Liver (tissue), 9 donors: ENCODE data around the gene TBX1. TPM values are rescaled to one million over a fixed set of nuclear protein-coding genes. Genes with fewer than 3 reads are reported as not detected.

Experiments used
- DNase-seq: peaks from one replicate; pipeline ENCODE4 v3.0.0-alpha.2; 2017; ENCODE audit warnings: low spot score
- H3K27ac ChIP-seq, 2 donors: one replicate each; pipeline ENCODE4 v1.7.0; 2013; ENCODE audit warnings: inconsistent platforms in 2 of 2, low read length in 2 of 2, control low read depth in 1 of 2, low read depth in 1 of 2, mild to moderate bottlenecking in 1 of 2
- H3K27me3 ChIP-seq, 4 donors: one replicate each; pipeline versions ENCODE4 v1.6.1 to v1.7.0; 2013; ENCODE audit warnings: low read length in 3 of 4, inconsistent platforms in 1 of 4, mild to moderate bottlenecking in 1 of 4, moderate library complexity in 1 of 4; ENCODE audit not compliant: control insufficient read depth in 4 of 4, insufficient read depth in 4 of 4
- H3K36me3 ChIP-seq, 4 donors: one replicate each; pipeline versions ENCODE4 v1.6.1 to v1.7.0; 2013; ENCODE audit warnings: low read length in 3 of 4, mild to moderate bottlenecking in 3 of 4, low read depth in 1 of 4, moderate library complexity in 1 of 4; ENCODE audit not compliant: control insufficient read depth in 4 of 4, insufficient read depth in 3 of 4
- H3K4me1 ChIP-seq, 4 donors: one replicate each; pipeline versions ENCODE4 v1.6.1 to v1.7.0; 2013; ENCODE audit warnings: low read length in 3 of 4, mild to moderate bottlenecking in 3 of 4, moderate library complexity in 1 of 4; ENCODE audit not compliant: control insufficient read depth in 4 of 4, insufficient read depth in 4 of 4
- H3K4me3 ChIP-seq, 3 donors: one replicate each; pipeline versions ENCODE4 v1.6.1 to v1.7.0; 2013; ENCODE audit warnings: low read length in 3 of 3, control low read depth in 1 of 3, low read depth in 1 of 3, mild to moderate bottlenecking in 1 of 3
- H3K9ac ChIP-seq, 2 donors: one replicate each; pipeline ENCODE4 v1.7.0; 2013; ENCODE audit warnings: low read length in 2 of 2, mild to moderate bottlenecking in 2 of 2, moderate library complexity in 2 of 2, control low read depth in 1 of 2, low read depth in 1 of 2
- H3K9me3 ChIP-seq, 4 donors: one replicate each; pipeline versions ENCODE4 v1.6.1 to v1.7.0; 2013; ENCODE audit warnings: low read length in 3 of 4; ENCODE audit not compliant: control insufficient read depth in 4 of 4
- ATF3 ChIP-seq: IDR thresholded peaks from 2 replicates; pipeline ENCODE4 v1.6.1; 2016; ENCODE audit warnings: antibody characterized with exemption
- CTCF ChIP-seq: fragments of 150-350 bp; IDR thresholded peaks from 2 replicates; pipeline ENCODE4 v1.5.1; 2017; ENCODE audit warnings: improper control_type of control experiment, low read depth, low read length; ENCODE audit not compliant: missing input control
- EGR1 ChIP-seq, 2 donors: IDR thresholded peaks; 2 replicates each; pipeline ENCODE4 v1.6.1; 2016 to 2018; ENCODE audit warnings: antibody characterized with exemption in 2 of 2, low read depth in 2 of 2
- FOXA1 ChIP-seq: IDR thresholded peaks from 2 replicates; pipeline ENCODE4 v1.6.1; 2016; ENCODE audit warnings: antibody characterized with exemption
- FOXA2 ChIP-seq: IDR thresholded peaks from 2 replicates; pipeline ENCODE4 v1.6.1; 2016; ENCODE audit warnings: antibody characterized with exemption
- GABPA ChIP-seq, 2 donors: IDR thresholded peaks in 1 of 2; conservative IDR thresholded peaks in 1 of 2; 2 replicates each; pipeline ENCODE4 v1.6.1; 2016; ENCODE audit warnings: antibody characterized with exemption in 2 of 2, mild to moderate bottlenecking in 1 of 2, moderate library complexity in 1 of 2
- HNF4A ChIP-seq, 2 donors: conservative IDR thresholded peaks; 2 replicates each; pipeline ENCODE4 v1.6.1; 2016; ENCODE audit warnings: antibody characterized with exemption in 2 of 2, mild to moderate bottlenecking in 2 of 2
- HNF4G ChIP-seq: IDR thresholded peaks from 2 replicates; pipeline ENCODE4 v1.6.1; 2016; ENCODE audit warnings: antibody characterized with exemption
- JUND ChIP-seq, 2 donors: IDR thresholded peaks; 2 replicates each; pipeline ENCODE4 v1.6.1; 2016; ENCODE audit warnings: antibody characterized with exemption in 2 of 2
- MAX ChIP-seq: IDR thresholded peaks from 2 replicates; pipeline ENCODE4 v1.6.1; 2016; ENCODE audit warnings: antibody characterized with exemption
- NR2F2 ChIP-seq: IDR thresholded peaks from 2 replicates; pipeline ENCODE4 v1.6.1; 2016; ENCODE audit warnings: antibody characterized with exemption
- RAD21 ChIP-seq, 2 donors: IDR thresholded peaks; 2 replicates each; pipeline ENCODE4 v1.6.1; 2016; ENCODE audit warnings: antibody characterized with exemption in 2 of 2, mild to moderate bottlenecking in 2 of 2
- REST ChIP-seq: IDR thresholded peaks from 2 replicates; pipeline ENCODE4 v1.6.1; 2016; ENCODE audit warnings: antibody characterized with exemption, mild to moderate bottlenecking
- RXRA ChIP-seq, 2 donors: IDR thresholded peaks; 2 replicates each; pipeline ENCODE4 v1.6.1; 2017 to 2018; ENCODE audit warnings: antibody characterized with exemption in 2 of 2, mild to moderate bottlenecking in 1 of 2
- SP1 ChIP-seq: IDR thresholded peaks from 2 replicates; pipeline ENCODE4 v1.6.1; 2018; ENCODE audit warnings: antibody characterized with exemption, mild to moderate bottlenecking
- TAF1 ChIP-seq: conservative IDR thresholded peaks from 2 replicates; pipeline ENCODE4 v1.6.1; 2016; ENCODE audit warnings: antibody characterized with exemption, mild to moderate bottlenecking
- YY1 ChIP-seq: IDR thresholded peaks from 2 replicates; pipeline ENCODE4 v1.6.1; 2016; ENCODE audit warnings: antibody characterized with exemption, mild to moderate bottlenecking
- ZBTB33 ChIP-seq: IDR thresholded peaks from 2 replicates; pipeline ENCODE4 v1.6.1; 2016; ENCODE audit warnings: antibody characterized with exemption
- WGBS: extraction: QIAGEN DNeasy Blood & Tissue Kit; methylation state at CpG from one replicate; pipeline ENCODE4 v1.1.7; 2013; 5-methylcytosine and 5-hydroxymethylcytosine counted together
- polyA plus RNA-seq, 2 donors: library from polyadenylated mRNA; stranded (reverse) in 1 of 2; unstranded in 1 of 2; fragments of 200-250 nt in 1 of 2; fragments of >200 nt in 1 of 2; fragmentation: Nextera tagmentation in 1 of 2; extraction: Ambion mirVana in 1 of 2; gene quantifications; one replicate each; pipeline versions ENCODE4 v1.2.1 to v1.2.3, GENCODE V29; 2013 to 2015
- total RNA-seq, 2 donors: library from RNA; depleted of rRNA; stranded (reverse); fragments of >200 nt; gene quantifications; one replicate each; pipeline ENCODE4 v1.2.3, GENCODE V29; 2014
- donor health status: healthy.
- donor health status: healthy.
- donor health status: healthy.
- donor health status: healthy.
- donor health status: healthy.

Gene TBX1
- total and polyA plus RNA-seq, 4 donors: 0.17 to 0.18 TPM; not detected in 2

- DNase-seq: no peak
- Histone ChIP-seq H3K4me3 (no peak overlapping the region), H3K36me3 (no peaks in the 10 kb centered on the region), H3K27me3 (peaks cover 0 to 8% (median 5%) of the 10 kb centered on the region in 4 donors), H3K4me1 (peaks cover 19 to 37% (median 29%) of the 10 kb centered on the region in 4 donors), H3K9ac (no peak overlapping the region), H3K27ac (no peak overlapping the region), H3K9me3 (no peaks in the 10 kb centered on the region)
- no peak for TF ChIP-seq REST
- TF ChIP-seq ATF3: no peak
- no peak for TF ChIP-seq NR2F2
- no peak for TF ChIP-seq RXRA (IDR thresholded peaks at IDR 0.05)
- no peak for TF ChIP-seq CTCF
- no peak for TF ChIP-seq EGR1 (IDR thresholded peaks at IDR 0.05; ENCODE audit: low read depth in 2 of 2)
- no peak for TF ChIP-seq ZBTB33
- no peak for TF ChIP-seq FOXA1
- no peak for TF ChIP-seq JUND (IDR thresholded peaks at IDR 0.05)
- no peak for TF ChIP-seq SP1
- TF ChIP-seq YY1: no peak
- TF ChIP-seq TAF1: no peak
- TF ChIP-seq HNF4A (conservative IDR thresholded peaks at IDR 0.05): no peak
- TF ChIP-seq FOXA2: no peak
- no peak for TF ChIP-seq MAX
- TF ChIP-seq GABPA (IDR thresholded peaks at IDR 0.05 in 1 of 2, conservative IDR thresholded peaks at IDR 0.05 in 1 of 2): no peak
- TF ChIP-seq HNF4G: no peak
- TF ChIP-seq RAD21 (IDR thresholded peaks at IDR 0.05): no peak
- 27% methylated on average over 60 of the region's 60 CpGs for WGBS
Measured at GRCh38 chr22:19722178-19722981, 38.2 kb upstream of the TBX1 start.
